ENCODE data around the gene PAX2.

DNA sequence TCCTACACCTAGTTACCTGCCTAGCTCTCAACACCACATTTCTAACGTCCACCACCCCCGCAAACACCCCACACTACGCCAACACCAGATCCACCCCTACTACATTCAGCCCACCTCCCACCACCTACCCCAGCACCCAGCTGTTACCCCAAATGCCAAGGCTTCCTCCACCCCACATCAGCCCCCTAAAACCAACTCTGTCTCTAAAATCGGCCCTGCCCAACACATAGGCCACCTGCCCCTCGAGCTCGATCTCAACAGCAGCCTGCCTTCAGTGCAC lies 114.0 kb downstream of the PAX2 start:
- no peak for TF ChIP-seq EZH2phosphoT487 (IDR thresholded peaks at IDR 0.05; ENCODE audit: low read depth, severe bottlenecking, unreplicated experiment)
- TF ChIP-seq, protein P1, sequence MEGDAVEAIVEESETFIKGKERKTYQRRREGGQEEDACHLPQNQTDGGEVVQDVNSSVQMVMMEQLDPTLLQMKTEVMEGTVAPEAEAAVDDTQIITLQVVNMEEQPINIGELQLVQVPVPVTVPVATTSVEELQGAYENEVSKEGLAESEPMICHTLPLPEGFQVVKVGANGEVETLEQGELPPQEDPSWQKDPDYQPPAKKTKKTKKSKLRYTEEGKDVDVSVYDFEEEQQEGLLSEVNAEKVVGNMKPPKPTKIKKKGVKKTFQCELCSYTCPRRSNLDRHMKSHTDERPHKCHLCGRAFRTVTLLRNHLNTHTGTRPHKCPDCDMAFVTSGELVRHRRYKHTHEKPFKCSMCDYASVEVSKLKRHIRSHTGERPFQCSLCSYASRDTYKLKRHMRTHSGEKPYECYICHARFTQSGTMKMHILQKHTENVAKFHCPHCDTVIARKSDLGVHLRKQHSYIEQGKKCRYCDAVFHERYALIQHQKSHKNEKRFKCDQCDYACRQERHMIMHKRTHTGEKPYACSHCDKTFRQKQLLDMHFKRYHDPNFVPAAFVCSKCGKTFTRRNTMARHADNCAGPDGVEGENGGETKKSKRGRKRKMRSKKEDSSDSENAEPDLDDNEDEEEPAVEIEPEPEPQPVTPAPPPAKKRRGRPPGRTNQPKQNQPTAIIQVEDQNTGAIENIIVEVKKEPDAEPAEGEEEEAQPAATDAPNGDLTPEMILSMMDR (IDR thresholded peaks at IDR 0.05; ENCODE audit: poor library complexity): no peak
- TF ChIP-seq EZH2 (IDR thresholded peaks at IDR 0.05; ENCODE audit: borderline replicate concordance): no peak

Data from hepatocyte (in vitro differentiated cells).